Effector CD4-positive, alpha-beta T cell (primary cell): ENCODE measurements around the gene MTUS2.
"Not testable (repeated sequence)": the region's sequence is repeated elsewhere in the genome, so short reads cannot be mapped to it uniquely, and the experiment has no call there.

Experiments used
- DNase-seq: peaks from one replicate; pipeline ENCODE4 v3.0.0-alpha.2; 2020

Gene MTUS2

GRCh38 chr13:28964052-28964451, 143.9 kb downstream of the MTUS2 start:
- DNase-seq, result no peak

GRCh38 chr13:28964803-28965202, 144.7 kb downstream of the MTUS2 start:
- no peak for DNase-seq

- no peak for DNase-seq
These were observed 147.1 kb downstream of the MTUS2 start for GRCh38 chr13:28967029-28967915.

GRCh38 chr13:28976195-28976594, 156.1 kb downstream of the MTUS2 start:
- no peak for DNase-seq

- no peak for DNase-seq
These were observed 156.5 kb downstream of the MTUS2 start for GRCh38 chr13:28976636-28977035.

GRCh38 chr13:28978574-28978973, 158.4 kb downstream of the MTUS2 start:
- DNase-seq, result no peak

GRCh38 chr13:28981530-28981929, 161.4 kb downstream of the MTUS2 start:
- no peak for DNase-seq

- no peak for DNase-seq
These were observed 163.5 kb downstream of the MTUS2 start for GRCh38 chr13:28983641-28984040.

- no peak for DNase-seq
These were observed 164.2 kb downstream of the MTUS2 start for GRCh38 chr13:28984326-28984725.

GRCh38 chr13:28984825-28985224, 164.7 kb downstream of the MTUS2 start:
- DNase-seq, result no peak

- not testable (repeated sequence) for DNase-seq
These were observed 170.2 kb downstream of the MTUS2 start for GRCh38 chr13:28990378-28990777.

GRCh38 chr13:28991764-28992163, 171.6 kb downstream of the MTUS2 start:
- DNase-seq, result no peak

- no peak for DNase-seq
These were observed 180.7 kb downstream of the MTUS2 start for GRCh38 chr13:29000826-29001225.

GRCh38 chr13:29005035-29005762, 185.1 kb downstream of the MTUS2 start:
- no peak for DNase-seq

- DNase-seq, result no peak
These were observed 185.6 kb downstream of the MTUS2 start for GRCh38 chr13:29005763-29006120.

GRCh38 chr13:29006359-29006850, 186.3 kb downstream of the MTUS2 start:
- DNase-seq, result no peak

GRCh38 chr13:29008296-29008695, 188.2 kb downstream of the MTUS2 start:
- no peak for DNase-seq

- no peak for DNase-seq
These were observed 200.2 kb downstream of the MTUS2 start for GRCh38 chr13:29020314-29020713.

GRCh38 chr13:29021311-29021710, 201.2 kb downstream of the MTUS2 start:
- no peak for DNase-seq

- no peak for DNase-seq
These were observed 201.6 kb downstream of the MTUS2 start for GRCh38 chr13:29021717-29022116.

- DNase-seq, result no peak
These were observed 202.3 kb downstream of the MTUS2 start for GRCh38 chr13:29022410-29022809.

- no peak for DNase-seq
These were observed 202.8 kb downstream of the MTUS2 start for GRCh38 chr13:29022968-29023367.

- DNase-seq, result no peak
These were observed 204.6 kb downstream of the MTUS2 start for GRCh38 chr13:29024783-29025182.

- no peak for DNase-seq
These were observed 208.7 kb downstream of the MTUS2 start for GRCh38 chr13:29028868-29029267.
